MM.1S (cell line): ENCODE measurements around the gene GJB2.

Experiments
- CTCF ChIP-seq: fragments of 300-600 bp; sonication (generic); IDR thresholded peaks from 2 replicates; pipeline ENCODE4 v1.5.1; 2016; ENCODE audit warnings: antibody characterized with exemption, low read length, mixed read lengths
- EZH2 ChIP-seq: fragments of 300-600 bp; sonication (generic); optimal IDR thresholded peaks from 2 replicates; pipeline ENCODE3; 2017; ENCODE audit warnings: low read depth, mild to moderate bottlenecking, antibody characterized with exemption, low read length, mixed read lengths
- EZH2phosphoT487 ChIP-seq: fragments of 300-600 bp; sonication (generic); IDR thresholded peaks from 2 replicates; pipeline ENCODE4 v1.6.1; 2018; ENCODE audit warnings: antibody characterized with exemption, low read length

DNA sequence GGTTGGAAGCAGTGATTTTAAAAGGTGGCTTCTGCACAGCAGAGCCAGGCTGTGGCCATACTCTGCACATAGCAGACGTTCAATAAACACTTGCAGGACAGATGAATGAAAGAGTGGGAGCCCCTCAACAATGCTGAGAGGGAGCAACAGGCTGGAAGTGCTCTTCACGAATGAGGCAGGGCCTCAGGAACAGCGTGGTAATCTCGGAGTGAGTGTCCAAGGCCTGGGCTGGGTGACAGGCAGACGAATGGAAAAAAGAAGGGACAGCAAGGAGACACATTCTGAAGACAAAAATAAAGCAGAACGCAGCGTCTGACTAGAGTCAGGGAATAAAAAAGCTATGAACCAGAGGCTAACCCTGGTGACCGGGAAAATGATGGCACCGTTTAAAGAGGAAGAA, 43.0 kb downstream of the GJB2 start:
- TF ChIP-seq EZH2phosphoT487 (no peak), CTCF (no peak), EZH2 (no peak)
